Right kidney (tissue), 1 donor: ENCODE data around the gene PTPN23.

Source experiments
- DNase-seq: peaks from one replicate; pipeline ENCODE4 v3.0.0-alpha.2; 2016

PTPN23 gene

GRCh38 chr3:47370887-47371697, 9.7 kb upstream of the PTPN23 start:
- no peak for DNase-seq

- DNase-seq = no peak
Observed at GRCh38 chr3:47374587-47374986, 6.2 kb upstream of the PTPN23 start.

- DNase-seq = no peak
Observed at GRCh38 chr3:47376393-47376792, 4.4 kb upstream of the PTPN23 start.

GRCh38 chr3:47377186-47377585, 3.6 kb upstream of the PTPN23 start:
- no peak for DNase-seq

DNA sequence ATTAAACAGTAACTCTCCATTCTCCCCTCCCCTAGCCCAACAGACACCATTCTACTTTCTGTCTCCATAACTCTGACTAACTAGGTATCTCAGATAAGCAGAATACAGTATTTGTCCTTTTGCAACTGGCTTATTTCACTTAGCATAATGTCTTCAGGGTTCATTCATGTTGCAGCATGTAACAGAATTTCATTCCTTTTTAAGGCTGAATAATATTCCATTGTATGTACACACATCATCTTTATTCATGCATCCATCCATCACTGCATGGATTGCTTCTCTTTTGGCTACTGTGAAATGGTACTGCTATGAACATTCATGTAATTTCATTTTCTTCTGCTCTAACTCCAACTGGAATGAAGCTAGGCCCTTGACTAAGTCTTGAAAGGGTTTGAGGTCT, 2.0 kb upstream of the PTPN23 start:
- no peak for DNase-seq

DNA sequence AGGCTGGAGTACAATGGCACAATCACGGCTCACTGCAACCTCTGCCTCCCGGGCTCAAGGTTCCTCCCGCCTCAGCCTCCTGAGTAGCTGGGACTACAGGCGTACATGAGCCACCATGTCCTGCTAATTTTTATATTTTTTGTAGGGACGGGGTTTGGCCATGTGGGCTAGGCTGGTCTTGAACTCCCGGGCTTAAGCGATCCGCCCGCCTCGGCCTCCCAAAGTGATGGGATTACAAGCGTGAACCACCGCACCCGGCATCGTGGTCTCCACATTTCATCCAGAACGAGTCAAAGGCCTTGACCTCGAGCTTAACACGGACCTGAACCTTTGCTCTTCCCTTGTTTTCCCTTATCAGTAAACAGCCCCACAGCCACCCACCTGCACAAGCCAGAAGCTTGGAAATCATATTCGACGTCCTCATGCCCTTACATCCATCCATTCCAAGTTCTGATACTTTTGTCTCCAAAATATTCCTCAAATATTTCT, 1.4 kb upstream of the PTPN23 start:
- DNase-seq = no peak

DNA sequence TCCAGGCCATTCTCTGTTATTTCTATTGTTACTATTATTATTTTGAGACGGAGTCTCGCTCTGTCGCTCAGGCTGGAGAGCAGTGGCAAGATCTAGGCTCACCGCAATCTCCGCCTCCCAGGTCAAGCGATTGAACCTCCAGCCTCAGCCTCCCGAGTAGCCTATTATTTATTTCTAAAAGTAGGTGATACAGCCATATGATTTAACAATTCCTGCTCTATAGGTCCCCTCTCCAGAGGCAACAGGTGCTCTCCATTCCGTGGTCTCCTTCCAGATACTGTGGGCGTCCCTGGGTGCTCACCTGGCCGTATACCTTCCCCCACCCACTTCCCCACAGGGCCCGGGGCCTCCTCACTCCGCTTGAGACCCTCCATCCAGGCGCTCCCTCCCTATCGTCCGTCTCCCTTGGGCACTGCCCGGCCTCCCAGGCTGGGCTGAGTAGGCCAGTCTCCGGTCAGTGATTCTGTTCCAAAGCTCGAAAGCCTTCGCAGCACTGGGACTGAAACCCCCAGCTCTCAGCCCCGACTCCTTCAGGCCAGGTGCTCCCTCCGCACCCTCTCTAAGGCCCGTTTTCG, 708 bp upstream of the PTPN23 start:
- DNase-seq = no peak

- no peak for DNase-seq
Observed at GRCh38 chr3:47381317-47382157, 716 bp downstream of the PTPN23 start.

DNA sequence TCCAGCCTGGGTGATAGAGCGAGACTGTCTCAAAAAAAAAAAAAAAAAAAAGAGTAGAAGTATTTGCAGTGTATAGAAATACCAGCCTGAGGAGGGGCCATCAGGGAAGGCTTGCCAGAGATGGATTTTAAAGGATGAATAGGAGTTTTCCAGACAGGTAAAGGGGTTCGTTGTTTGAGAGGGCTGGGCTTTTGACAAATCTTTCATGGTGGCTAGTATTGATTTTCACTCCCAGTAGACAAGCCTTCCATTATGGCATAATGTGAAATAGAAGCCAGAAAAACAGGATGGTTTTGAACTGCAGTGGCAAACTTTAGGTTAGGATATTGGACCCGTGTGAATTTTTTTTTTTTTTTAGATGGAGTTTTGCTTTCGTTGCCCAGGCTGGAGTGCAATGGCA, 3.6 kb downstream of the PTPN23 start:
- DNase-seq = no peak

- no peak for DNase-seq
Observed at GRCh38 chr3:47385007-47385406, 4.2 kb downstream of the PTPN23 start.

GRCh38 chr3:47385796-47386195, 5.0 kb downstream of the PTPN23 start:
- DNase-seq = no peak

GRCh38 chr3:47392933-47393332, 12.1 kb downstream of the PTPN23 start:
- no peak for DNase-seq

- no peak for DNase-seq
Observed at GRCh38 chr3:47394140-47394870, 13.5 kb downstream of the PTPN23 start.

DNA sequence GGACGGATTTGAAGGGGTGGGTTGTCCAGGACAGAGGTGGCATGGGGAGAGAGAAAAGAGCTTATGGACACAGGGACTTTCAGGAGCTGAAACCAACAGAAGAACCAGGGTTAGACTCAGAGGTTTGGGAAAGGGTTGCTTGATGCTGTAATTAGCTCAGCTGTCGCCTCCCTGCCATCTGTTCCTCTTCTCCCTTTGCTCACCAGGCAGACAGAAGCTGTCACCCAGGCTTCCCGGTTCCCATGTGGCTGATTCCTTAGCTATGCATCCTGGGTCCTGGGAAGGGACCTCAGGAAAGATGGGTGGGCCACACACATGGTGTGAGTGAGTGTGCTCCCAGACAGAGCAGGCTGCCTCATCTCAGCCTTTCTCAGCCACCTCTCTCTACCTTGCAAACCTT, 14.1 kb downstream of the PTPN23 start:
- no peak for DNase-seq

DNA sequence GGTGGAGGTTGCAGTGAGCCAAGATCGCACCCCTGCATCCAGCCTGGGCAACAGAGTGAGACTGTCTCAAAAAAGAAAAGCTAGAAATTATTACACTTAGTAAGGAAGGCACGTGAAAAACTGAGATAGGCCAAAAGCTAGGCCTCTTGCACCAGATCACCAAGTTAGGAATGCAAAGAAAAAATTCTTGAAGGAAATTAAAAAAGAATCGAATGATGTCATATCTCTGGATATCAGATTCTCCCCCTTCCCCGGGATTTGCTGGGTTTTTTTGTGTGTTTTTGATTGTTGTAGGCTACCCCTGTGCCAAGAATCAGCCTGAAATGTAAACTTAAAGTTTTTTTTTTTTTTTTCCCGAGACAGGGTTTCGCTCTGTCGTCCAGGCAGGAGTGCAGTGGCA, 17.4 kb downstream of the PTPN23 start:
- no peak for DNase-seq

- DNase-seq = no peak
Observed at GRCh38 chr3:47399016-47399415, 18.2 kb downstream of the PTPN23 start.

DNA sequence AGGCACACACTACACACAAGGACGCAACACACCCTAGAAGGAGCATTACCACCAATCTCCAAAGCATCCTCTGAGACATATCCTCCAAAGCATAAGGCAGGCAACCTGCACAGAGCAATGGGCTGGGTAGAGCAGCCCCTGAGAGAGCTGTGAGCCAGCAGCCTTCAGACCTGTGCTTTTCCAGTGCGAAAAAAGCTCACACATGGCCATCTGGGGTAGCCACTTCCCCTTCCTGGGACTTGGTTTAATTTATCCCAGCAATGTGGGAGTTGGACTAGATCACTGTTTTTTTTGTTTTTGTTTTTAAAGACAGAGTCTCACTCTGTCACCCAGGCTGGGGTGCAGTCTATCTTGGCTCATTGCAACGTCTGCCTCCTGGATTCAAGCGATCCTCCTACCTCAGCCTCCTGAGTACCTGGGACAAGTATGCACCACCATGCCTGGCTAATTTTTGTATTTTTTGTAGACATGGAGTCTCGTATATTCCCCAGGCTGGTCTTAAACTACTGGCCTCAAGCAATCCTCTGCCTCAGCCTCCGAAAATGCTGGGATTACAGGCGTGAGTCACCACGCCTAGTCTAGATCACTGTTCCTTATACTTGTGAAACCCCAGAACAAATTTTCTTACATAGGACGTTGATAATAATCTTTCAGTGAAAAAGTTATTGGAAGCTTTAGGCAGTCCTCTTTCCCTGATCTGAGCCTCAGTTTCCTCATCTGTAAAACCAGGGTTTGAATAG, 18.9 kb downstream of the PTPN23 start:
- DNase-seq = no peak

DNA sequence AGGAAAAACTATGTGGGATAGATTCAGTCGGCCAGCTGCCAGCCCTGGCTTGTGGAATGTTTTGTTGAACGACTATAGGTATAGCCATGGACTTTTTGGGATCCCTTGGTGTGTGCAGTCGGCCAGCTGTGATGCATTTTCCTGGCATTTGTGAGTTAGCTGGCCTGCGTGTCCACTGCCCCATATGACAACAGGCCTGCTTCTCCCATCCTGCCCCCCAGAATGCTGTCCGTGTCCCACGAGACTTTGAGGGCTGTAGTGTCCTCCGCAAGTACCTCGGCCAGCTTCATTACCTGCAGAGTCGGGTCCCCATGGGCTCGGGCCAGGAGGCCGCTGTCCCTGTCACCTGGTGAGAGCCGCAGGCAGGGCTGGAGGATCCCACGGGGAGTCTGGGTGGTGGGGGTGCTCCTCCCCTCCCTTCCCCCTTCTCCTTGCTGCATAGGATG, 23.6 kb downstream of the PTPN23 start:
- no peak for DNase-seq

- no peak for DNase-seq
Observed at GRCh38 chr3:47404955-47405790, 24.4 kb downstream of the PTPN23 start.
